B cell (primary cell): Measurements from ENCODE around the gene GALK1.

Experiments
- CTCF ChIP-seq: fragments of 200-600 bp; IDR thresholded peaks from one replicate; pipeline ENCODE4 v1.8.0; 2022; ENCODE audit warnings: antibody characterized with exemption, mild to moderate bottlenecking
- EZH2 ChIP-seq: IDR thresholded peaks from 2 replicates; pipeline ENCODE4 v1.6.1; 2012; ENCODE audit warnings: borderline replicate concordance, low read depth, mild to moderate bottlenecking, moderate library complexity, low read length; ENCODE audit not compliant: insufficient read depth, poor library complexity, severe bottlenecking

GRCh38 chr17:75779987-75780889 is 15.2 kb upstream of the GALK1 start:
- no peak for TF ChIP-seq CTCF
- TF ChIP-seq EZH2, result no peak
